HG02870 (cell line): ENCODE measurements around the gene REG3G.
"Not testable (repeated sequence)": the region's sequence is repeated elsewhere in the genome, so short reads cannot be mapped to it uniquely, and the experiment has no call there.

Source experiments
- ATAC-seq: cut with Tn5 transposase; IDR thresholded peaks from one replicate; pipeline ENCODE4 v1.9.1; 2021; ENCODE audit warnings: mild to moderate bottlenecking, moderate library complexity; ENCODE audit not compliant: unreplicated experiment

The REG3G gene

DNA sequence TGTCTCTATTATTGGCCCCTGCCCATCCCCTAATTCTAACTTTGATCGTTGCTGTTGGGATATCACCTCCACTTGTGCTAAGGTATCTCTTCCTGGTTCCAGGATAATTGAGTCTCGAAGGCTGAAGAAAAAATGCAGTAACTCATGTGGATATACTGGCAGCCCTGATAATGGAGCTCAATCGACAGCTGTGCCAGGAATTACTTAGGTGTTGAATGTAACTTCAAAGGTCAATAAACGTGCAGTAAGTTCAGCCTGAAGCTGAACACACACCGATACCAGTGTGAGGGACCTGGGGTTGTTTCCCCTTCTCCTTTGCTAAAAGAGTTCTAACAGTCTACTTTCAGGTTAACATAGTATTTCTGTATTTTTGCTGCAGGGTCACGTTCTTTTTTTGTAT is 11.9 kb upstream of the REG3G start:
- ATAC-seq, result no peak

DNA sequence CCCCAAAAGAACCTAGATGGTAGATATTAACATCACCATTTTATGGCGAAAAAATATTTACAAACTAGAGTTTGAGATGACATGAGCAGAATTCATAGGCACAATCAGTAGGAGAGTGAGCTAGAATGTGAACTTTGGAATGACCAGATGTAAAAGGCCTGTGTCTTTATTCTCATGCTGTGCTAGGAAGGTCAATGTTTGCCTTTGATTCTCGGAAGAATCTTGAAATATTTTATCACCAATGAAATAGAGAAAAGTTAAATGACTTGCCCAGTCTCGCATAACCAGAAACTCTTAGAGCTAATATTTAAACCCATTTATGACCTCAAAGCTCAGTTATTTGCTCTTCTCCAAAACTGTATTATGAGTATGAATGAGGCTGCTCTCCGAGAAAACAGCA is 9.2 kb upstream of the REG3G start:
- ATAC-seq, result no peak

DNA sequence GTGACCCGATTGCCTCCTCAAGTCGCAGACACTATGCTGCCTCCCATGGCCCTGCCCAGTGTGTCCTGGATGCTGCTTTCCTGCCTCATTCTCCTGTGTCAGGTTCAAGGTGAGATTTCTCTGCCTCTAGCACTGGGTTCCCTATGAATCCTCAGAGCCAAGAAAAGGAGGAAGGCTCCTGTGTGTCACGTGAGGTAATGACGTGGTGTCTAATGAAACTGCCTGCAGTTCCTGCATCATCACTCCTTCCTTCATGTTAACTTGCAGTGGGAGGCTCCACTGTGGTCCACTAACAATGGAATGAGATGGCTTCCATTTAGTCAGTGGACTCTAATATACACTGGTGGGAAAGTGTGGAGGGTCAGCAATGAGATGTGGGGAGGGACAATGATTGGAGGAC is 559 bp downstream of the REG3G start:
- no peak for ATAC-seq

DNA sequence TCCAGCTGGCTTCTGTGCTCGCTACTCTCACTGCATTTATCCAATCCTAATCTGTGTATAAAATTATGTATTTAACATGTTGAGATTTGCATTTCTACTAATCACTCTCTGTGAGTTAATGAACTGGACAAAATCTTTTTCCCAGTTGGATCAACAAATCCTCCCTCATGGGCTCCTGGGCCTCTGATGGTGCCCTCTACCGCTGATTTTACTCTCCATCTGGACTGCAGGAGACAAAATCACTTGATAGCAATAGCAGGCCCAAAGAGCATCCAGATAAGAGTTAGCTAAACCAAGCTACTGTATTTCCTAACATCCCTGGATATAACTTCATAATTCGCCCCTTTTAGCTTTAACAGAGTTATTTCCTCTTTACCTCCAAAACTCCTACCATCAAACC is 14.4 kb downstream of the REG3G start:
- ATAC-seq, result no peak

DNA sequence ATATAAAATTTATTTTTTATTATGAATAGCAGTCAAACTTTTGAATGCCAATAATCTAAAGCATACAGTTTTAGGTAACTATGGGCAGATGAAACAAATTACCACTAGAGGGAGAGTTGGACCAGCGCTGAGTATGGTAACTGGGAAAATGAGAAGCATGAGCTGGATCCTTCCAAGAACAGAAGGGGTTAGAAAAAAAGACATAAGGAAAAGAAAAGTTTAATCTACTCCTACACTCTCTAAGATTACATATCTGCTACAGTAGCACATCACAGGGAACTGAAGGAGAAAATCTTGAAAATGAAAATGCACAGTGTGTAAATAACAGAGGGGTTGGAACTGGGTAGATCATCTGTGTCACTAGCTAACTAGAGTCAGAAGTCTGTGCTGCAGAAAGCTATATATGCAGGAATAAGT is 15.5 kb downstream of the REG3G start:
- no peak for ATAC-seq

DNA sequence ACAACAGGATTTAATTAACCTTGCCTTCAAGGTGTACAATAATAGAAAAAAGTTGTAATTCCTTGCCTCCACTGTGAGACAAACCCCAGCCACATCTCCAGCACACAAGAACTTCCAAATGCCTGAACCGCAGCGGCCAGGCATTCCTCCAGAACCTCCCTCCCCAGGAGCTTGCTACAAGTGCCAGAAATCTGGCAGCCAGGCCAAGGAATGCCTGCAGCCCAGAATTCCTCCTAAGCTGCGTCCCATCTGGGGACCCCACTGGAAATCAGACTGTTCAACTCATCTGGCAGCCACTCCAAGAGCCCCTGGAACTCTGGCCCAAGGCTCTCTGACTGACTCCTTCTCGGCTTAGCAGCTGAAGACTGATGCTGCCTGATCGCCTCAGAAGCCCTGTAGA is 28.0 kb downstream of the REG3G start:
- ATAC-seq, result not testable (repeated sequence)

- ATAC-seq, result not testable (repeated sequence)
These were observed 29.3 kb downstream of the REG3G start for GRCh38 chr2:79054769-79055168.

DNA sequence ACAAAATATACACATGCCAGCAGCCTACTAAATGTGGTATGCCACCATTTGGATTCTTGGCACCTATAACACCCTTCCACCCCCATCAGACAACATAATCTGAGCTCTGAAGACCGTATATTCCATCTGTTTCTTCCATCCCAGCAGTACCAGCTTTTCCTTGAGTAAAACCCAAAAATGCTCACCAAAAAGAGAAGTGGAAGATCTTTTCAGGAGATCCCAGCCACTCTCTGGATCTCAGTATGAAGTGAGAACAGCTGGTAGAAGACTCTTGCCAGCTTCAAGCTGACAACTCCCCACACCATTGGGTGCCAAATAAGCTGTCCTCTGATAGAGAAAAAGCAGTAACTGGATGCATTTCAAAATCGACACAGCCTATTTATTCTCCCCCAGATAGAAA is 39.7 kb downstream of the REG3G start:
- ATAC-seq, result no peak

DNA sequence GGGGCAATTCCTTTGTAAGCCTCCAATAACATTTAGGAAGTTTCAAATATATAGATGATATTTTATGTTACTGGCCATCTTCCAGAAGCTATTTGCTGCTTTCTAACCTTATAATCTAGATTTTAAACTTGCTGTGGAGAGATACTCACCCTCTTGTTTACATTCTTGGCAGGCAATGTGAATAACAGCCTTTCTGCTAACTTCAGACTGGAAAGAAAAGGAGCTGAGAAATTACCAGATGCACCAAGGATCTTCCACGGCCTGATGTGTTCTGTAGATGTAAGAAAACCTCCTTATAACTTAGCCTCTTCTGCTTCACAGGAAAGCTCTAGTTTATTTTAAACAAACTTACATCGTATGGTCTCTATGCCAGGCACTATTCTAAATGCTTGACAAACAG is 45.6 kb downstream of the REG3G start:
- ATAC-seq, result no peak
